H1 (cell line): ENCODE measurements around the gene ZMIZ1. TPM values are rescaled to one million over a fixed set of nuclear protein-coding genes. Genes with fewer than 3 reads are reported as not detected.

ENCODE experiments used
- CTCF ChIA-PET: fragments of 300-600 bp; sonication (Branson Sonifier 250); formaldehyde crosslinking; loops from one replicate; lab custom pipeline; 2021; ENCODE audit not compliant: partially characterized antibody; lab: Charles Lee
- POLR2A ChIA-PET: fragments of 300-600 bp; sonication (Branson Sonifier 250); formaldehyde crosslinking; loops from one replicate; lab custom pipeline; 2021; ENCODE audit warnings: inconsistent platforms; ENCODE audit not compliant: partially characterized antibody; lab: Charles Lee
- DNase-seq, 2 experiments: peaks; one replicate each; pipeline versions ENCODE4 v3.0.0 to v3.0.0-alpha.2; 2010 to 2022; ENCODE audit warnings: low spot score in 2 of 2, low read depth in 1 of 2, mixed read lengths in 1 of 2
- FAIRE-seq: peaks from 2 replicates; lab custom pipeline; 2011; peaks lifted over from hg19 to GRCh38; lab: Jason Lieb, UNC
- H2AFZ ChIP-seq: 2 replicates; pipeline ENCODE4 v1.8.1; 2012; ENCODE audit warnings: low read length, inconsistent platforms
- H2AK5ac ChIP-seq: 2 replicates; pipeline ENCODE4 v1.6.1; 2013; ENCODE audit warnings: low read depth, low read length
- H2BK120ac ChIP-seq: replicated peaks from 2 replicates; pipeline ENCODE3; 2013; ENCODE audit warnings: low read depth, low read length, inconsistent platforms
- H2BK12ac ChIP-seq: 2 replicates; pipeline ENCODE4 v1.6.1; 2013; ENCODE audit warnings: low read depth, low read length
- H2BK15ac ChIP-seq: 2 replicates; pipeline ENCODE4 v1.6.1; 2013; ENCODE audit warnings: low read length
- H2BK20ac ChIP-seq: 2 replicates; pipeline ENCODE4 v1.6.1; 2013; ENCODE audit warnings: low read length
- H2BK5ac ChIP-seq: 2 replicates; pipeline ENCODE4 v1.6.1; 2013; ENCODE audit warnings: low read depth, low read length
- H3K14ac ChIP-seq: 2 replicates; pipeline ENCODE4 v1.6.1; 2013; ENCODE audit warnings: inconsistent platforms; ENCODE audit not compliant: insufficient read length
- H3K18ac ChIP-seq: 2 replicates; pipeline ENCODE4 v1.6.1; 2013; ENCODE audit warnings: low read length; ENCODE audit errors: extremely low read depth
- H3K23ac ChIP-seq: 2 replicates; pipeline ENCODE4 v1.6.1; 2013; ENCODE audit warnings: inconsistent platforms; ENCODE audit not compliant: insufficient read length
- H3K23me2 ChIP-seq: 2 replicates; pipeline ENCODE4 v1.6.1; 2013; ENCODE audit warnings: low read depth, low read length
- H3K27ac ChIP-seq: 2 replicates; pipeline ENCODE4 v1.6.1; 2011; ENCODE audit warnings: low read depth, low read length, inconsistent platforms
- H3K27me3 ChIP-seq, 4 experiments: replicated peaks in 1 of 4; 1 replicate in 1 of 4; 2 replicates in 3 of 4; pipeline versions ENCODE4 v1.6.1 to v1.8.1; 2011 to 2013; ENCODE audit warnings: low read length in 3 of 4, mild to moderate bottlenecking in 3 of 4, inconsistent platforms in 2 of 4, mixed read lengths in 2 of 4, moderate library complexity in 1 of 4; ENCODE audit not compliant: control insufficient read depth in 3 of 4, insufficient read depth in 3 of 4; ENCODE audit errors: extremely low read depth in 1 of 4
- H3K36me3 ChIP-seq, 4 experiments: 2 replicates each; pipeline versions ENCODE4 v1.6.1 to v1.8.1; 2011 to 2013; ENCODE audit warnings: mild to moderate bottlenecking in 4 of 4, low read length in 3 of 4, moderate library complexity in 2 of 4, control low read depth in 1 of 4, inconsistent platforms in 1 of 4; ENCODE audit not compliant: insufficient read depth in 4 of 4, control insufficient read depth in 2 of 4
- H3K4ac ChIP-seq: replicated peaks from 2 replicates; pipeline ENCODE3; 2013; ENCODE audit warnings: low read length, low read depth, mixed read lengths, inconsistent platforms; ENCODE audit not compliant: insufficient read length
- H3K4me1 ChIP-seq, 4 experiments: replicated peaks in 1 of 4; 1 replicate in 1 of 4; 2 replicates in 3 of 4; pipeline versions ENCODE4 v1.6.1 to v1.8.1; 2011 to 2013; ENCODE audit warnings: low read length in 3 of 4, inconsistent platforms in 2 of 4, mixed read lengths in 1 of 4; ENCODE audit not compliant: insufficient read depth in 4 of 4, control insufficient read depth in 3 of 4
- H3K4me2 ChIP-seq, 2 experiments: 2 replicates each; pipeline versions ENCODE4 v1.6.1 to v1.8.1; 2011 to 2013; ENCODE audit warnings: low read depth in 2 of 2, low read length in 2 of 2, control low read depth in 1 of 2, inconsistent platforms in 1 of 2, mild to moderate bottlenecking in 1 of 2; ENCODE audit not compliant: insufficient read depth in 1 of 2
- H3K4me3 ChIP-seq, 4 experiments: fragments of 200-600, 300-600 bp in 1 of 4; sonication (generic), shearing (Covaris generic), sonication (Bioruptor Twin) in 1 of 4; 2 replicates each; pipeline versions ENCODE4 v1.5.1 to v1.8.1; 2011 to 2016; ENCODE audit warnings: low read length in 4 of 4, low read depth in 3 of 4, control low read depth in 2 of 4, inconsistent platforms in 2 of 4, mild to moderate bottlenecking in 2 of 4, mixed read lengths in 1 of 4, moderate library complexity in 1 of 4; ENCODE audit not compliant: insufficient read depth in 2 of 4; ENCODE audit errors: extremely low read depth in 1 of 4
- H3K56ac ChIP-seq: replicated peaks from 2 replicates; pipeline ENCODE3; 2013; ENCODE audit warnings: low read depth, mild to moderate bottlenecking, mixed read lengths, low read length, inconsistent platforms; ENCODE audit not compliant: insufficient read length
- H3K79me1 ChIP-seq: 2 replicates; pipeline ENCODE4 v1.6.1; 2013; ENCODE audit warnings: low read depth, low read length, control low read depth
- H3K79me2 ChIP-seq, 2 experiments: 2 replicates each; pipeline versions ENCODE4 v1.6.1 to v1.8.1; 2012 to 2013; ENCODE audit warnings: low read length in 2 of 2, mild to moderate bottlenecking in 2 of 2, inconsistent platforms in 1 of 2; ENCODE audit not compliant: insufficient read depth in 2 of 2, control insufficient read depth in 1 of 2
- H3K9ac ChIP-seq, 4 experiments: replicated peaks in 1 of 4; 1 replicate in 1 of 4; 2 replicates in 3 of 4; pipeline versions ENCODE4 v1.6.1 to v1.8.1; 2011 to 2013; ENCODE audit warnings: low read depth in 3 of 4, low read length in 3 of 4, control low read depth in 2 of 4, mild to moderate bottlenecking in 2 of 4, moderate library complexity in 2 of 4, inconsistent platforms in 1 of 4; ENCODE audit errors: extremely low read depth in 1 of 4
- H3K9me3 ChIP-seq, 2 experiments: 2 replicates each; pipeline versions ENCODE4 v1.6.1 to v1.8.1; 2012 to 2013; ENCODE audit warnings: mild to moderate bottlenecking in 2 of 2, moderate library complexity in 2 of 2, control low read depth in 1 of 2, inconsistent platforms in 1 of 2, low read depth in 1 of 2, low read length in 1 of 2, mixed read lengths in 1 of 2; ENCODE audit not compliant: insufficient read depth in 2 of 2
- H4K20me1 ChIP-seq, 2 experiments: replicated peaks in 1 of 2; 2 replicates each; pipeline versions ENCODE3 to v1.8.1; 2011 to 2013; ENCODE audit warnings: inconsistent platforms in 2 of 2, low read length in 2 of 2, mild to moderate bottlenecking in 1 of 2; ENCODE audit not compliant: insufficient read depth in 2 of 2, control insufficient read depth in 1 of 2
- H4K5ac ChIP-seq: 2 replicates; pipeline ENCODE4 v1.6.1; 2013; ENCODE audit warnings: low read length, low read depth, mixed read lengths, inconsistent platforms; ENCODE audit not compliant: insufficient read length
- H4K8ac ChIP-seq: 2 replicates; pipeline ENCODE4 v1.8.0; 2013; ENCODE audit warnings: mild to moderate bottlenecking, moderate library complexity, low read length, inconsistent platforms; ENCODE audit not compliant: insufficient read depth; ENCODE audit errors: extremely low read depth
- H4K91ac ChIP-seq: replicated peaks from 2 replicates; pipeline ENCODE3; 2013; ENCODE audit warnings: low read length, mixed read lengths, inconsistent platforms; ENCODE audit not compliant: insufficient read length
- EP300 ChIP-seq, 2 experiments: IDR thresholded peaks; 1 replicate in 1 of 2; 2 replicates in 1 of 2; pipeline ENCODE4 v1.6.1; 2011 to 2012; ENCODE audit warnings: low read depth in 2 of 2, low read length in 2 of 2, mild to moderate bottlenecking in 2 of 2, borderline replicate concordance in 1 of 2, inconsistent platforms in 1 of 2, moderate library complexity in 1 of 2
- FOSL1 ChIP-seq: IDR thresholded peaks from 2 replicates; pipeline ENCODE4 v1.6.1; 2011; ENCODE audit warnings: mild to moderate bottlenecking, low read depth, low read length, moderate library complexity; ENCODE audit not compliant: insufficient read depth
- SP4 ChIP-seq: IDR thresholded peaks from 2 replicates; pipeline ENCODE4 v1.6.1; 2012; ENCODE audit warnings: low read length, inconsistent platforms
- WGBS, 2 experiments: shearing (Covaris generic) in 1 of 2; methylation state at CpG; one replicate each; pipeline versions ENCODE4 v1.1.6 to v1.1.7; 2013 to 2015; ENCODE audit warnings: low lambda C conversion rate in 2 of 2, mixed read lengths in 2 of 2, inconsistent platforms in 1 of 2, low coverage in 1 of 2, missing lambda C conversion rate in 1 of 2; ENCODE audit not compliant: insufficient replicate concordance in 2 of 2, insufficient coverage in 1 of 2, insufficient read length in 1 of 2; ENCODE audit errors: extremely low coverage in 1 of 2, missing lambda C conversion rate in 1 of 2; 5-methylcytosine and 5-hydroxymethylcytosine counted together
- polyA plus RNA-seq, 7 experiments: library from polyadenylated mRNA; depleted of rRNA in 3 of 7; stranded (reverse) in 5 of 7; unstranded in 2 of 7; fragments of >200 nt in 5 of 7; fragments of 200-250 nt in 2 of 7; gene quantifications; 1 replicate in 5 of 7; 2 replicates in 1 of 7; 4 replicates in 1 of 7; pipeline versions ENCODE4 v1.2.1 to v1.2.3, GENCODE V29; 2011 to 2013; ENCODE audit warnings: missing spikeins in 2 of 7, mixed read lengths in 2 of 7
- total RNA-seq: library from RNA; stranded (reverse); fragmentation: NEBNext Ultra II Directional; extraction: Animal tissue kit (Norgen Biotek cat#: 25700); gene quantifications from 2 replicates; pipeline ENCODE4 v1.2.1, GENCODE V29; 2021

Gene ZMIZ1
- total and polyA plus RNA-seq, 2 of the 8 experiments (the other 6 are each of a cell fraction or from before 2014, with no cell fraction given) = 8.1 to 28.0 TPM

DNA sequence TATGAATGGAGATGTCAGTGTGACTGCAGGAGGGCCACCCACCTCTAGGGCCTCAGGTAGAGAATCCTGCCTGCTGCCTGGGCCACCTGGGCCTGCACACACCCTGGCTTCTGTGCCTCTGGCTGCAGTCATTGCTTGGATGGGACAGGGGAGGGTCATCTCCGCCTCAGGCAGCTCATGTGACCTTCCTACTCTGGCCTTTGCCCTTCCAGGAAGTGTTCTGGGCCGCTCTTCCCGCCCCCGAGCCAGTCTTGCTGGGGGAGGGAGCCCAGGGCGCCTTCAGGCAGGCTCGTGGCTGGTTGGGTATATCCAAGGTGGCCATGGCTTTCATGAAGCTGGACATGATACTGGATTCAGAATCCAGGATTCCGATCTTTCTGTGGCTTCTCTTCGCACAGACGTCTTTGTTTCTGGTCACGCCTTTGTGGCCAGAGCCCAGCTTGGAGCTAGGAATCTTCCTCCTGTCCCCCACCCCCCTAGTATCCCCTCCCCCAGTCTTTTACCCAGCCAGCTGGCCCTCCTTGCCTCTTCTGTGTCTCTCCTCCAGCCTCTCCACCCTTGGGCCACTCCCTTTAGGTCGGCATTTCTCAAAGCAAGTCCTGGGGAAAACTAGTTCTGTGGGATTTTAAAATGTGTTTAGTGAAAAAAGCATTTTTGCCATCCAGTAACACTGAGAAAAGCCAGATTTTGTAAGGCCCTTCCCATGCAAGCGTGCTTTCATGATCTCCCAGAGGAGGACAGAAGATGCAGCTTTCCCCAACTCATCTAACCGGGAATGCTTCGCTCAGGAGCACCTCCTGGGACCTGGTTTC is 119.6 kb downstream of the ZMIZ1 start:
- WGBS, 2 experiments = 86% methylated on average over 12 of the region's 14 CpGs; no CpG with 5 or more reads in 1 of the 2 experiments
- no peak overlapping the region for H3K18ac ChIP-seq
- no peaks in the 10 kb centered on the region for H3K27me3 ChIP-seq
- H3K27ac ChIP-seq = no peak overlapping the region
- no peak for FAIRE-seq
- peaks cover 3% of the 10 kb centered on the region; the same call in 1 of the 2 replicates for H3K79me1 ChIP-seq
- no peak overlapping the region for H2BK5ac ChIP-seq
- H4K91ac ChIP-seq = no peak overlapping the region
- peaks cover 5 to 16% of the 10 kb centered on the region in 2 experiments for H4K20me1 ChIP-seq
- H3K14ac ChIP-seq = no peak overlapping the region
- DNase-seq = no peak
- H2BK120ac ChIP-seq = no peak overlapping the region
- H3K36me3 ChIP-seq = no peaks in the 10 kb centered on the region; a peak in 1 of 8 replicates
- no peak overlapping the region for H3K9ac ChIP-seq
- ChIA-PET POLR2A (interaction anchor here (0.9 kb wide), 1 partner anchor 1154 kb away, joined by 3 read pairs; the partner anchor contains the start of gene RPS24), CTCF (interaction anchor here (0.7 to 14.8 kb wide), 9 partner anchors 8 to 976 kb away, joined by 3 to 396 read pairs (median 4); no protein-coding TSS in a partner anchor)
- H3K56ac ChIP-seq = no peak overlapping the region
- no peak overlapping the region for H2BK15ac ChIP-seq
- peaks cover 0 to 15% (median 9%) of the 10 kb centered on the region in 4 experiments; a peak in 6 of 7 replicates for H3K4me1 ChIP-seq
- TF ChIP-seq SP4 (no peak), FOSL1 (no peak), EP300 (IDR thresholded peaks at IDR 0.05; ENCODE audit: borderline replicate concordance in 1 of 2, low read depth in 2 of 2, low read length in 2 of 2) (no peak)
- no peak overlapping the region for H2BK20ac ChIP-seq
- no peak overlapping the region for H3K4me3 ChIP-seq
- no peaks in the 10 kb centered on the region for H3K79me2 ChIP-seq
- H4K8ac ChIP-seq = no peak overlapping the region
- no peaks in the 10 kb centered on the region for H3K9me3 ChIP-seq
- no peak overlapping the region for H2BK12ac ChIP-seq
- no peak overlapping the region for H3K4ac ChIP-seq
- H4K5ac ChIP-seq = no peak overlapping the region
- no peak overlapping the region for H2AK5ac ChIP-seq
- no peaks in the 10 kb centered on the region for H3K23me2 ChIP-seq
- H2AFZ ChIP-seq = no peak overlapping the region
- no peak overlapping the region for H3K23ac ChIP-seq
- no peak overlapping the region for H3K4me2 ChIP-seq
